OCI-LY1 (cell line): ENCODE data around the gene IMPACT.

Source experiments
- EZH2 ChIP-seq: fragments of 200-600 bp; sonication (generic), shearing (Covaris generic); IDR thresholded peaks from 2 replicates; pipeline ENCODE4 v1.8.0; 2017; ENCODE audit warnings: borderline replicate concordance, mixed run types, mild to moderate bottlenecking, antibody characterized with exemption, low read length, moderate library complexity, mixed read lengths
- TF ChIP-seq, protein P1 (sequence below): fragments of 200-600 bp; sonication (generic), shearing (Covaris generic); IDR thresholded peaks from 2 replicates; pipeline ENCODE4 v1.5.1; 2017; ENCODE audit warnings: mild to moderate bottlenecking, antibody characterized with exemption, low read length, moderate library complexity, mixed read lengths

DNA sequence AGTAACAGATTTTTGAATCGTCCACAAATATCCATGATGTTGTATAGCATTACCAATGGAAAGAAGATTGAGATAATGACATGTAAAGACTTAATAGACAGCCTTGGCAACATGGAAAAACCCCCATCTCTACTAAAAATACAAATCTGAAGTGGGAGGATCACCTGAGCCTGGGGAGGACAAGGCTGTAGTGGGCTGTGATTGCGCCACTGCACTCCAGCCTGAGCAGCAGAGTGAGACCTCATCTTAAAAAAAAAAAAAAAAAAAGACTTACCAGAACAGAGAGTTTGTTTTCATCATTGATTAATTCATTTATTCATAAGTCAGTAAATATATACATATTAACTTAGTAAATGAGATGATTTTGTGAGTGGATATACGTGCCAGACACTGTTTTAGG is 21.9 kb upstream of the IMPACT start:
- TF ChIP-seq, protein P1, sequence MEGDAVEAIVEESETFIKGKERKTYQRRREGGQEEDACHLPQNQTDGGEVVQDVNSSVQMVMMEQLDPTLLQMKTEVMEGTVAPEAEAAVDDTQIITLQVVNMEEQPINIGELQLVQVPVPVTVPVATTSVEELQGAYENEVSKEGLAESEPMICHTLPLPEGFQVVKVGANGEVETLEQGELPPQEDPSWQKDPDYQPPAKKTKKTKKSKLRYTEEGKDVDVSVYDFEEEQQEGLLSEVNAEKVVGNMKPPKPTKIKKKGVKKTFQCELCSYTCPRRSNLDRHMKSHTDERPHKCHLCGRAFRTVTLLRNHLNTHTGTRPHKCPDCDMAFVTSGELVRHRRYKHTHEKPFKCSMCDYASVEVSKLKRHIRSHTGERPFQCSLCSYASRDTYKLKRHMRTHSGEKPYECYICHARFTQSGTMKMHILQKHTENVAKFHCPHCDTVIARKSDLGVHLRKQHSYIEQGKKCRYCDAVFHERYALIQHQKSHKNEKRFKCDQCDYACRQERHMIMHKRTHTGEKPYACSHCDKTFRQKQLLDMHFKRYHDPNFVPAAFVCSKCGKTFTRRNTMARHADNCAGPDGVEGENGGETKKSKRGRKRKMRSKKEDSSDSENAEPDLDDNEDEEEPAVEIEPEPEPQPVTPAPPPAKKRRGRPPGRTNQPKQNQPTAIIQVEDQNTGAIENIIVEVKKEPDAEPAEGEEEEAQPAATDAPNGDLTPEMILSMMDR: no peak
- TF ChIP-seq EZH2: no peak
